CD4-positive, alpha-beta T cell (primary cell): ENCODE measurements around the gene CDCP2. TPM values are rescaled to one million over a fixed set of nuclear protein-coding genes. Genes with fewer than 3 reads are reported as not detected.

Experiments used
- ATAC-seq: fragments of 200-7000 bp; cut with Tn5 transposase; one replicate; pipeline ENCODE4 v1.10.0; 2022; ENCODE audit warnings: mild to moderate bottlenecking; ENCODE audit not compliant: poor library complexity
- CTCF ChIA-PET: fragments of 350-600 bp; sonication (Branson Sonifier 250); formaldehyde crosslinking; loops from one replicate; lab custom pipeline; 2021; ENCODE audit warnings: antibody characterized with exemption, inconsistent platforms; lab: Charles Lee
- POLR2A ChIA-PET: fragments of 350-600 bp; sonication (Branson Sonifier 250); formaldehyde crosslinking; loops from one replicate; lab custom pipeline; 2021; ENCODE audit warnings: antibody characterized with exemption, inconsistent platforms; lab: Charles Lee
- DNase-seq, 14 experiments: peaks; one replicate each; pipeline ENCODE4 v3.0.0-alpha.2; 2013 to 2020; ENCODE audit warnings: mixed read lengths in 2 of 14
- H3K27ac ChIP-seq, 2 donors: one replicate each; pipeline versions ENCODE4 v1.5.1 to v1.7.0; 2013; ENCODE audit warnings: low read length in 2 of 2, low read depth in 1 of 2, mild to moderate bottlenecking in 1 of 2
- H3K27me3 ChIP-seq, 2 experiments: 1 replicate in 1 of 2; 2 replicates in 1 of 2; pipeline versions ENCODE4 v1.6.1 to v1.7.0; 2013; ENCODE audit warnings: low read length in 2 of 2, control low read depth in 1 of 2, mild to moderate bottlenecking in 1 of 2, moderate library complexity in 1 of 2; ENCODE audit not compliant: insufficient read depth in 2 of 2, control insufficient read depth in 1 of 2
- H3K36me3 ChIP-seq: one replicate; pipeline ENCODE4 v1.6.1; 2013; ENCODE audit warnings: low read length, control low read depth; ENCODE audit not compliant: insufficient read depth
- H3K4me1 ChIP-seq: one replicate; pipeline ENCODE4 v1.6.1; 2013; ENCODE audit warnings: low read length, control low read depth; ENCODE audit not compliant: insufficient read depth
- H3K4me3 ChIP-seq: one replicate; pipeline ENCODE4 v1.5.1; 2013; ENCODE audit warnings: mild to moderate bottlenecking, low read length, moderate library complexity
- H3K9me3 ChIP-seq, 2 experiments: 1 replicate in 1 of 2; 2 replicates in 1 of 2; pipeline versions ENCODE4 v1.6.1 to v1.7.0; 2013; ENCODE audit warnings: low read length in 2 of 2, mild to moderate bottlenecking in 2 of 2, control low read depth in 1 of 2, moderate library complexity in 1 of 2; ENCODE audit not compliant: control insufficient read depth in 1 of 2, insufficient read depth in 1 of 2
- H3K27ac Mint-ChIP-seq: one replicate; pipeline ENCODE4 v1.8.0; 2020; ENCODE audit warnings: mixed read lengths
- H3K27me3 Mint-ChIP-seq: one replicate; pipeline ENCODE4 v1.8.0; 2021; ENCODE audit warnings: mixed read lengths
- H3K36me3 Mint-ChIP-seq: one replicate; pipeline ENCODE4 v1.8.0; 2021; ENCODE audit warnings: low read depth, mixed read lengths
- H3K4me1 Mint-ChIP-seq: one replicate; pipeline ENCODE4 v1.8.0; 2021; ENCODE audit warnings: low read depth, mixed read lengths
- H3K4me3 Mint-ChIP-seq: one replicate; pipeline ENCODE4 v1.8.0; 2020; ENCODE audit warnings: mild to moderate bottlenecking, mixed read lengths
- H3K9me3 Mint-ChIP-seq: one replicate; pipeline ENCODE4 v1.8.0; 2020; ENCODE audit warnings: mixed read lengths
- CTCF ChIP-seq: fragments of 200-600 bp; IDR thresholded peaks from one replicate; pipeline ENCODE4 v1.8.0; 2022; ENCODE audit warnings: antibody characterized with exemption, mild to moderate bottlenecking
- intact Hi-C, 2 experiments: fragments of 100-400 bp; cut with DNase I in 1 of 2; cut with micrococcal nuclease in 1 of 2; formaldehyde crosslinking; loops; one replicate each; pipeline versions ENCODE4 v1.15.1 to v1.9.0; 2023 to 2025; cut with DNase I, micrococcal nuclease
- total RNA-seq, 174 experiments: library from RNA in 2 of 174; stranded (reverse) in 2 of 174; gene quantifications; one replicate each; pipeline ENCODE4 v1.2.3 and lab custom pipeline; 2021 to 2026

The CDCP2 gene
- total RNA-seq, 2 experiments from 2014 or later: not detected

DNA sequence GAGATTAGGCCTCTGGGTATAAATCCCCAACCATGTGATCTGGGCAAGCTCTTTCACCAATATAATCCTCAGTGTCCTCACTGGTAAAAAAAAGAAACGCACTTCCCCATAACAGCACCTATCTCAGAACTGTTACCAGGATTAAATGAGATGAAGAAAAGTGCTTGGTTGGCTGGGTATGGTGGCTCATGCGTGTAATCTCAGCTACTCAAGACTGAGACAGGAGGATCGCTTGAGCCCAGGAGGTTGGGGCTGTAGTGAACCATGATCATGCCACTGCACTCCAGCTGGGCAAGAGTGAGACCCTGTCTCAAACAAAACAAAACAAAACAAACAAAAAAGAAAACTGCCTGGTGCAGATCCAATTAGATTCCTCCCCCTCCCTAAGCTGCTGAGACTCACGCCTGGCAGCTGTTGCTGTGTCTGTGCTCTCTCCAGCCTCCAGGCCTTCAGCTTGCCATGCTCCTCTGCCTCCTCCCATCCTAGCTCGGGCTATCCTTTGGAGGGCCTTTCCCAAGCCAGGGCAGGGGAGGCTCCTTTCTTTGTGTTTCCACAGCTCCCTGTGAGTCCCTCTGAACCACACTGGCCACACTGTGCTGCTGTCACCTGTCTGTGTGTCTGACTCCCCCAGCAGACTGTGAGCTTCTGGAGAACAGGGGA lies 28.0 kb upstream of the CDCP2 start:
- Mint-ChIP-seq H3K36me3 (peaks cover 25% of the 10 kb centered on the region), H3K27ac (no peak overlapping the region), H3K4me3 (no peak overlapping the region), H3K9me3 (no peaks in the 10 kb centered on the region), H3K27me3 (no peaks in the 10 kb centered on the region), H3K4me1 (no peaks in the 10 kb centered on the region)
- TF ChIP-seq CTCF: no peak
- ATAC-seq (no peak), DNase-seq (no peak)
- Histone ChIP-seq H3K27ac (no peak overlapping the region), H3K36me3 (peaks cover 8% of the 10 kb centered on the region), H3K4me1 (no peaks in the 10 kb centered on the region), H3K27me3 (no peaks in the 10 kb centered on the region), H3K4me3 (no peak overlapping the region), H3K9me3 (no peaks in the 10 kb centered on the region)
- intact Hi-C loops: loop anchor here in 1 of 2 experiments (1.0 kb wide), 1 partner anchor 308 kb away; no protein-coding TSS in a partner anchor
- ChIA-PET POLR2A (interaction anchor here (1.9 kb wide), 1 partner anchor 226 kb away, joined by 4 read pairs; no protein-coding TSS in a partner anchor), CTCF (interaction anchor here (0.6 to 2.7 kb wide), 2 partner anchors 306 to 308 kb away, joined by 3 to 9 read pairs; no protein-coding TSS in a partner anchor)

GRCh38 chr1:54178296-54179070 lies 25.7 kb upstream of the CDCP2 start:
- Histone ChIP-seq H3K27me3 (no peaks in the 10 kb centered on the region), H3K4me3 (no peak overlapping the region), H3K9me3 (no peaks in the 10 kb centered on the region), H3K36me3 (peaks cover 8% of the 10 kb centered on the region), H3K4me1 (no peaks in the 10 kb centered on the region), H3K27ac (no peak overlapping the region)
- no peaks in the 10 kb centered on the region for H3K27me3 Mint-ChIP-seq
- ChIA-PET CTCF (no interaction called here), POLR2A (no interaction called here)
- peaks cover 14% of the 10 kb centered on the region for H3K36me3 Mint-ChIP-seq
- no peaks in the 10 kb centered on the region for H3K4me1 Mint-ChIP-seq
- no peaks in the 10 kb centered on the region for H3K9me3 Mint-ChIP-seq
- H3K4me3 Mint-ChIP-seq: no peak overlapping the region
- H3K27ac Mint-ChIP-seq: no peak overlapping the region
- ATAC-seq (no peak), DNase-seq (no peak)
- intact Hi-C loops: no loop called here
- TF ChIP-seq CTCF: no peak

DNA sequence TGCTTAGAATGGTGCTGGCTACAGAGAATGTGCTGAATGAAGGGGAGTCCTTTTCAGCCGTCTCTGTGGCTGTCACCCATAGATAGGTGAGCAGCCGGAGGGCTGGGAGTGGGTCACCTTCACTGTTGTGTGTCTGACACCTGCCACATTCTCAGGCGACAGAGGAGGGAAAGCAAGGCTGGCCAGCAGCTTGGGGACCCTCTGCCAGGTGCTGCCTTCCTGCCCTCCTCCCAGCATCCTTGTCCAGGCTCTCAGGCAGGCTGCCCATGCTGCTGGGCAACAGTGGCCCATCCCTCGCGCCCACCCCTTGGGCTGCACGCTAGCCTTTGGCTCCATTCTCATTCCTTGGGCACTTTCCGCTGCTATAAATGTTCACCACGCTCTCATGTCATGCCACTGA lies 24.9 kb upstream of the CDCP2 start:
- no peaks in the 10 kb centered on the region for H3K4me1 ChIP-seq

More for the DNA sequence above, 24.9 kb upstream of the CDCP2 start:
- H3K27ac ChIP-seq: no peak overlapping the region
- Mint-ChIP-seq H3K9me3 (no peaks in the 10 kb centered on the region), H3K36me3 (peaks cover 14% of the 10 kb centered on the region), H3K27ac (no peak overlapping the region), H3K4me1 (no peaks in the 10 kb centered on the region), H3K27me3 (no peaks in the 10 kb centered on the region), H3K4me3 (no peak overlapping the region)
- POLR2A ChIA-PET: no interaction called here
- ATAC-seq: no peak
- CTCF ChIA-PET: no interaction called here
- intact Hi-C loops: no loop called here
- DNase-seq: no peak
- no peak overlapping the region for H3K4me3 ChIP-seq
- H3K27me3 ChIP-seq: no peaks in the 10 kb centered on the region
- no peak for TF ChIP-seq CTCF
- H3K9me3 ChIP-seq: no peaks in the 10 kb centered on the region
- peaks cover 8% of the 10 kb centered on the region for H3K36me3 ChIP-seq
